IPS-NIHi7 (cell line): ENCODE measurements around the gene EPB41L4B.
A peak's percentile ranks its signal among the peaks of the same experiment; 100 is the strongest.
"Not testable (repeated sequence)": the region's sequence is repeated elsewhere in the genome, so short reads cannot be mapped to it uniquely, and the experiment has no call there.

ENCODE experiments used
- DNase-seq: peaks from one replicate; pipeline ENCODE4 v3.0.0; 2012; ENCODE audit warnings: mixed read lengths; ENCODE audit errors: extremely low spot score

Gene EPB41L4B

DNA sequence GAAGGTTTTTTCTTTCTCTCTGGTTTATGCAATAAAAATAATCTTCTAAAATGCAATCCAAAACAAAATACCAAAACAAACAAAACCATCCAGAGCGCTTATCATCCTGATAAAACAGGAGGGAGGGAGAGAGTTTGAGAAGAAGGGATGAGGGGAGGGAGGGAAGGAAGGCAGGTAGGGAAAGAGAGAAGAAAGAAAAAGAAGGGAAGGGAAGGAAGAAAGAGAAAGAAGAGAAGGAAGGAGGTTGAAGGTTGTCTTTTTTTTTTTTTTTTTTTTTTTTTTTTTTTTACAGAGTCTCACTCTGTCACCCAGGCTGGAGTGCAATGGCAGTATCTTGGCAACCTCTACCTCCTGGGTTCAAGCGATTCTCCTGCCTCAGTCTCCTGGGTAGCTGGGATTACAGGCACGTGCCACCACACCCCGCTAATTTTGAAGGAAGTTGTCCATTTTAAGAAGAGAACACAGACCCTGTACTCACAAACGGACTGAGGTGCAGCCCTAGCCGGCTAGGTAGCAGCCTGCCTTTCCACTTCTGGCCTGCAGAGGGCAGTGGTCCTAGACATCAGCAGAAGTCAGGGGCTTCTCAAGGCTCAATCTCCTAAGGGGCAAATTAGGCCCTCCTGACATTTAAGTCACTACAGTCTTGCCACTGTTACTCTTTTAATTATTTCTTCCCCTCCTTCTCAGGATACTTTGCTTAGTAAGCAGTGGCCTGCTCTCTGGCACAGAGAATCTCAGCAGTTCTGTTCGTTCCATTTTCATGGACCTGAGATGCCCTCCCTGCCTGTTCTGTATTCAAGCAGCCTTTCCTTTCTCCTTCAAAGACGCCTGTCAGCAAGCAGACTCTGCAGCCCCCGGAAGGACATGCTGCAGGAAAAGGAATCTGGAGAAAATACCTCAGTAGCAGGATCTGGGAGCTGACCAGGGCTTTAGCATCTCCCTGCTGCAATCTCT is 76.4 kb downstream of the EPB41L4B start:
- peak; percentile 84 for DNase-seq

- no peak for DNase-seq
Measured at GRCh38 chr9:109242741-109243140, 78.1 kb downstream of the EPB41L4B start.

- DNase-seq: no peak
Measured at GRCh38 chr9:109242014-109242413, 78.8 kb downstream of the EPB41L4B start.

- DNase-seq: no peak
Measured at GRCh38 chr9:109241207-109241606, 79.7 kb downstream of the EPB41L4B start.

DNA sequence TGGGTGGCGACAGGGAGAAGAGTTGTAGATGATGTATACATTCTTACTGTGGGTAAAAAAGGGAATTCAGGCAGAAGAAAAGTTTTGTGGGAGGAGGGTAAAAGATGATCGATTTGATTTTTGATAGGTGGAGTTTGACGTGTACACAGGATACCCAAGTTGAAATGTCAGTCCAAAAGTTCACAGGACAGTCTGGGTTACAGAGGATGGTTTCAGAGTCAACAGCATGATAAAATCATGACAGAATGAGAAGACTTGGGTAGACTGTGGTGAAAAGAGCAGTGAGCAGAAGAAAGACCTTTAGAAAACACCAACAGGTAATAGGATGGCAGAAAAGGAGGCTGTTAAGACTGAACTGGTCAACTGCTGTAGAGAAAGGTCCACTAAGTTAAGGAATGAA is 81.6 kb downstream of the EPB41L4B start:
- DNase-seq: no peak

DNA sequence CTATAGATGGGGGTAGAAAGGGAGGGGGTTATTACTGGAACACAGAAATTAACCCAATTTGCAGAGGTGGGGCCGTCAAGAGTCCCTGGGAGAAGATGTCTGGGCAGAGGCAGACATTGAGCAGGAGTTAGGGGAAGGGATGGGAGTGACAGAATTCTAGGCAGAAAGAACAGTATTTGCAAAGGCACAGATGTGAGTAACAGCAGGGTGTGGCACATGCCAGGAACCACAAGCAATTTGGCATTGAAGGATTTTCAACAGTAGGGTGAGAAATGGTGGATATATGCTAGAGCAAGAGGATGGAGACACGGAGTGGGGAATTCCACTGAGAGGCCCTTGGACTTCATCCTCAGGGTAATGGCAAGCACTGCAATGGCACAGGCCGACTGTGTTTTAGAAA is 82.2 kb downstream of the EPB41L4B start:
- DNase-seq: no peak

DNA sequence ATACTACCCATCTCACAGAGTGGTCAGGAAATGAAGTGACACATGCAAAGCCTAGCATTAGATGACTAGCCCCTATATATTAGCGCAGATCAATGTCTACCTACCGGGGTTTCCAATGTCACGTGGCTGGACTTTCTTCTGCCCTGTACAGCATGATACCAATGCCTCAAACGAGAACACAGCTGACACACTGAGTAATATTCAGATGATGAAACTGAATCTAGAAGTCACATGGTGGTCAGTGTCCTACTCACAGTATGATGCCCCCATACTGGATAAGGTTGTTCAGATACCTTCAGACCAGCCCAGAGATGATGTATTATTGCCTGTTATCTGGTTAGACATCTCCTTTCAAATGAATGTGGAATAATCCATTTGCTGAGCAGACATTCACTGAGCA is 82.7 kb downstream of the EPB41L4B start:
- no peak for DNase-seq

DNA sequence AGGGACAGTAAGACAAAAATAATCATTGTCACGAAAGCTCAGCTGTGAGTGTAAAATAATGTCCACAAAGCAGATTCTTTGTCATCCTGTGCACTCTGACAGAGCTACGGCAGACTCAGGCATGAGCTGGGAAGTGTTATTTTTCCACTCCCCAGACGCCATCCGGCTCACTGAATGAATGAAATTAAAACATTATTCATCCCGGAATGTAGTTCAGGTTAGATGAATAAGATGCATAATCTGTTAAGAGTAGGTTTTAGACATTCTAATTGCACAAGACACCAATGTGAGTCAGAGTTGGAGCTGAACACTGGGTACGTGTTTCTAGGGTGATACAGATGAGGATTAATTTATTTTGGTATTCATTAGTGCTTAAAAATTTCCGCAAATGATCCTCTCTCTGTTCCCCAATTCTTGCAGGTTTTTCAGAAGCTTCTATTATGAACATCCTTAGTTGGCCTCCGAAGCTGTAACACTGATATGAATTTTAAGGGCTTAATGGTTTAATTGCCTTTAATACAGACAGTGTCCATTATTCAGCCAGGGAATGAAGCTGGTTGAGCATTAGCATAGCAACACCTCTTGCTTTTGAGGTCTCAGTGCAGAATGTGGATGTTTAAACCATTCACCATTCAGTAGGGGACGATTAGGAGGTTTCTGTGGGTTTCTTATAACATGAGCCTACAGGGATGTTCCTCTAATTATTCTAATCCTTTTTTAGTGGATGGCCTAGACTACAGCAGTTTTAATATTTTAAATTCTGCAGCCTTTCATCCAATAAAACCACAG is 88.2 kb downstream of the EPB41L4B start:
- DNase-seq: no peak

- DNase-seq: no peak
Measured at GRCh38 chr9:109231593-109231992, 89.3 kb downstream of the EPB41L4B start.

DNA sequence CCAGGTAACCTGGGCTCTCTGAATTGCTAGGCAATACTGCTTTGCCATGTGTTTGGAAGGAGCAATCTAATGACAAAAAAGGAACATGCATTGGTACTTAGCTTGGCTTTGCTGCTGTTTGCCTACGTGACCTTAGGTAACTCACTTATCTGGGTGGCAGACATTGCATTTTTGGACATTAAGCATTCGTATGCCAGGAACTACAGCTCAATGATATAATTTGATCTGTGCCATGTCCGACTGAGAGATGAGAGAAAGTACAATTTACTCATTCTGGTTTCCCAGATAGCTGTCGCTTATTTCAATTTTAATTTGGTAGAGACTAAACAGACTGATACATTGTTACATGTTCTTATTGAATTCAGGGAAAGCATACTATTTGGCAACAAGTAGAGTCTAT is 90.6 kb downstream of the EPB41L4B start:
- no peak for DNase-seq

DNA sequence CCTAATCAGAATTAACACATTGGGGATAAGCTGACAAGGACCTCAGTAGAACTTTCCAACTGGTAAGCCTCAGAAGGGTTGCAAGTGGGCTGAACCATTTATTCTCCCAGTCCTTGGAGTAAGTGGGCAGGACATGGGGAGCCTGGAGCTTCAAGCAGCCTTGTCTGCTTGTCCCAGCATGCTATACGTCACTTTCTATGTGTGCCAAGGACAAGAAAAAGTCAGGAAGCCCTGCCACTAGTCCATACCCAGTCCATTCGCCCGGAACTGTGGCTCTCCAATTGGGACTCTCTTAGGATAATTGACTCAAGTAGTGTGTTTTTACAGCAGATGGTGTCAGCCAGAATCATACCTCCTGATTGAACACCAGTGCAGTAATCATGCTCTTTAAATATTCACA is 91.2 kb downstream of the EPB41L4B start:
- DNase-seq: no peak

DNA sequence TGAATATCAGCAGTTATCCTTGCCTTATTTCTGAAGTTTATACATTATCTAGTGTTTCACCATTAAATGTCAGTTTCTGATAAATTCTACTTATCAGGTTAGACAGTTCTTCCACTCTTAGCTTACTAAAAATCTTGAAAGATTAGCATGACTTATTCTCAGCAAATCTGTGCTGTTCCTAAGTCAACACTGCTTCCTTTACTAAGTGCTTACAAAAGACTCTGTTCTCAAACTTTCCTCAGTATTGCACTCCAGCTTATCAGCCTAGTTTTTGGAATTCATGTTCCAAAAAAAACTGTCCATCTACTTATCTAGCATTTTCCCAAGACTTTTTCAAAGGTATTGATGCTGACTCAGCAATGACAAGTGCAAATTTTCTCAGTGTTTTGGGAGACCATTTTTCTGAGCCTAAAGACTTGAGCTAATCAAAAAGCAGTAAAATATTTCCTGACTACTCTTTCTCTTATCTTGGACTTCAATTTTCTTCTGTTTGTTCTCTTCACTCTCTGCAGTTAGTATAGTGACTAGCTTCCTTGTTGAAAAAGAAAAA is 92.7 kb downstream of the EPB41L4B start:
- DNase-seq: no peak

DNA sequence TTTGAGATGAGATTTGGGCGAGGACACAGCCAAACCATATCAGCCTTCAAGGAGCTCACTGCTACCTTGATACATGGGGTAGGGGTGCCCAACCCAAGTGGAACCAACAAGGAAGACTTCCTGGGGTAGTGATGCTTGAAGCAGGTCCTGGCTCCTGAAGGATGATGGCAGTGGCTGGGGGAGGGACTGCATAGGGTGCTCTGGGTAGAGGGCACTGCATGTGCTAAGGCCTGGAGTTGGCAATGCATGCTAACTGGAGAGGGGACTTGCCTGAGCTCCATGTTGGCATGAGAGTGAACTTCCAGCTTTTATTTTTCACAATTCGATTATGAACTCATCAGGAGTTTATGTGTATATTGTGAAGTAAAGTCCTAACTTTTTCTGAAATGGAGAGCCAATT is 95.2 kb downstream of the EPB41L4B start:
- DNase-seq: no peak

- no peak for DNase-seq
Measured at GRCh38 chr9:109224751-109225150, 96.1 kb downstream of the EPB41L4B start.

DNA sequence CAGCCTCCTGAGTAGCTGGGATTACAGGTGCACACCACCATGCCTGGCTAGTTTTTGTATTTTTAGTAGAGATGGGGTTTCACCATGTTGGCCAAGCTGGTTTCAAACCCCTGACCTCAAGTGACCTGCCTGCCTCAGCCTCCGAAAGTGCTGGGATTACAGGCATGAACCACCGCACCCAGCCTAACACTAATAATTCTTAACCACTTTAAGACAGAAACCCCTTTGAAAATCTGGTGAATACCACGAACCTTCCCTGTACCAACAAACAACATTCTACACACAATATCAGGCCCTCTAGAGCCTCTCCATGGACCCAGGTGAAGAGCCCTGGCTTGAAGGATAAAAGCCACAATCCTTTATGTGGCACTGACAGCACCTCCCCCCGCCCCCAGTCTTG is 102.6 kb downstream of the EPB41L4B start:
- DNase-seq: not testable (repeated sequence)

DNA sequence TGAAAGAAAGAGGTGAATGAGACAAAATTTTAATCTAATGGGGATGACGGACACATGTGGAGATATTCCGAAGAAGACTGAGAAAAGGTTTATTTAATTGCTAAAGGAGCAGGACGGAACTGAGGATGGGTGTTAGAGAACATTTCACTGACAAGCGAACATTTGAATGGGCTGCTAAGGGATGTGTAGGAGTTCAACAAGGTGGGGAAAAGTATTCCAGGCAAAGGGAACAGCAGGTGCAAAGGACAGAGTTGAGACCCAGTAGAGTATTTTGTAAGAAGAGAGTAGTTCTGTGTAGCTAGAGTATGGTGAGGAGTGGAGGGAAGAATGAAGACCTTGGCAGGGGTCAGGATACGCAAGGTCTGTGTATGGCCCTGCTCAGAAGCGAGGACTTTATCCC is 106.4 kb downstream of the EPB41L4B start:
- no peak for DNase-seq

- DNase-seq: no peak
Measured at GRCh38 chr9:109213285-109214121, 107.4 kb downstream of the EPB41L4B start.

- DNase-seq: no peak
Measured at GRCh38 chr9:109212768-109213167, 108.1 kb downstream of the EPB41L4B start.

DNA sequence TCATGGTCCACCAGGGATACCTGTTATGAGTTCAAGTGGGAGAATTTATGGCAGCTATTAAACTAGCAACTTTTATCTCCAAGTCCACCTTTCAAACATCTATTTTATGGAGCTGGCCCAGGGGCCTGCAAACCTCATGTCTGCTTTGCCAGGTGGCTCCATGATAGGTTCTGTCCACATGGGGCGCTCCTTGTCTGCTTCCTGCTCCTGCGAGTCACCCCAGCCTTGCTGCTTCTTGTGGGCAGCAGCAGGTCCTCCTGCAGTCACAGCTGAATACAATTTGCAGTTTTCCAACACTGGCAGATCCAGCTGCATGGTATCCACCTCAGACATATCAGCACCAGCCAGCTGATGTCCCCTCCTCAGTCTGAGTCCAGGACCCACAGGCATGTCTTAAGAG is 114.2 kb downstream of the EPB41L4B start:
- peak; percentile 49 for DNase-seq

- DNase-seq: no peak
Measured at GRCh38 chr9:109205526-109205925, 115.3 kb downstream of the EPB41L4B start.

GRCh38 chr9:109203761-109204360 is 117.0 kb downstream of the EPB41L4B start:
- DNase-seq: no peak
